NCI-H460 (cell line): ENCODE measurements around the gene GNG7. TPM values are rescaled to one million over a fixed set of nuclear protein-coding genes. Genes with fewer than 3 reads are reported as not detected.
"Not testable (repeated sequence)": the region's sequence is repeated elsewhere in the genome, so short reads cannot be mapped to it uniquely, and the experiment has no call there.

Experiments
- DNase-seq: peaks from one replicate; pipeline ENCODE4 v3.0.0-alpha.2; 2016; ENCODE audit warnings: low read depth; ENCODE audit errors: extremely low read depth
- total RNA-seq: library from RNA; depleted of rRNA; stranded (reverse); fragments of >200 nt; shearing (Covaris generic); gene quantifications from 2 replicates; pipeline ENCODE4 v1.2.3, GENCODE V29; 2014

GNG7 gene
- total RNA-seq, 1 experiment from 2014 or later, result not detected

- DNase-seq, result no peak
These were observed 74.6 kb downstream of the GNG7 start for GRCh38 chr19:2627855-2628254.

GRCh38 chr19:2627319-2627829, 75.1 kb downstream of the GNG7 start:
- peak; percentile 71 for DNase-seq

GRCh38 chr19:2625434-2625833, 77.1 kb downstream of the GNG7 start:
- DNase-seq, result no peak

GRCh38 chr19:2624537-2625091, 77.9 kb downstream of the GNG7 start:
- no peak for DNase-seq

GRCh38 chr19:2623798-2624197, 78.7 kb downstream of the GNG7 start:
- no peak for DNase-seq

- DNase-seq, result not testable (repeated sequence)
These were observed 80.0 kb downstream of the GNG7 start for GRCh38 chr19:2622371-2622961.

GRCh38 chr19:2619076-2619475, 83.4 kb downstream of the GNG7 start:
- DNase-seq, result no peak

GRCh38 chr19:2618611-2619010, 83.9 kb downstream of the GNG7 start:
- DNase-seq, result no peak

GRCh38 chr19:2617393-2618165, 84.9 kb downstream of the GNG7 start:
- DNase-seq, result no peak

GRCh38 chr19:2616741-2617392, 85.6 kb downstream of the GNG7 start:
- no peak for DNase-seq

- no peak for DNase-seq
These were observed 86.7 kb downstream of the GNG7 start for GRCh38 chr19:2615782-2616181.

GRCh38 chr19:2613507-2614295, 88.8 kb downstream of the GNG7 start:
- peak; percentile 18 for DNase-seq

GRCh38 chr19:2612619-2613249, 89.8 kb downstream of the GNG7 start:
- no peak for DNase-seq

- no peak for DNase-seq
These were observed 90.7 kb downstream of the GNG7 start for GRCh38 chr19:2611483-2612464.

- peak; percentile 73 for DNase-seq
These were observed 91.6 kb downstream of the GNG7 start for GRCh38 chr19:2610637-2611482.

GRCh38 chr19:2609389-2610116, 92.9 kb downstream of the GNG7 start:
- DNase-seq, result no peak

- DNase-seq, result not testable (repeated sequence)
These were observed 93.5 kb downstream of the GNG7 start for GRCh38 chr19:2609034-2609388.
